SK-N-SH (cell line): ENCODE data around the gene SLC13A3.

Experiments
- EP300 ChIP-seq, 2 experiments: IDR thresholded peaks; 2 replicates each; pipeline versions ENCODE4 v1.4.0 to v1.6.1; 2012; ENCODE audit warnings: borderline replicate concordance in 1 of 2, low read depth in 1 of 2, low read length in 1 of 2
- RFX5 ChIP-seq: IDR thresholded peaks from 2 replicates; pipeline ENCODE4 v1.6.1; 2012; ENCODE audit warnings: mild to moderate bottlenecking, improper control_type of control experiment, low read length
- RXRA ChIP-seq: IDR thresholded peaks from 2 replicates; pipeline ENCODE4 v1.4.0; 2012; ENCODE audit warnings: low read depth, mild to moderate bottlenecking, borderline replicate concordance
- YY1 ChIP-seq: IDR thresholded peaks from 2 replicates; pipeline ENCODE4 v1.4.0; 2012; ENCODE audit warnings: low read depth, mild to moderate bottlenecking
- TF ChIP-seq, protein P1 (sequence below): fragments of 200-600 bp; sonication (generic); IDR thresholded peaks from 2 replicates; pipeline ENCODE4 v1.6.1; 2017; ENCODE audit warnings: antibody characterized with exemption, mild to moderate bottlenecking, moderate library complexity

DNA sequence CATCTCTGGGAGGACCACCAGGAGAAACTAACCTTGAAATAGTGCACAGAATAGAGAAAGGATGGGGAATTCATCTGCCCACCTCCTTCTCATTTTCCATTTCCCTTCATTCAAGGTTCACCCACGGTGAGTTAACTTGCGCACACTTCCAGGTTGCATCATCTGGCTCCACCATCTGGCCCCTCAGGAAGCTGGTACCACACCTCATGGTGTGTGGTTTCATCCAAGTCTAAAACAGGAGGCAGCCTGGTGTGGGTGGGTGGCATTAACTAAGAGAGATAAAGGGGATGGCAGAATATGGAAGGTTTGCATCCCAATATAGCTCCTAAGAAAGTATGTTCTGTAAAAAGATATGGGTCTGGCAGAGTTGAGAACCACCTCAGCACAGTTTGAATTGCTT, 141.7 kb downstream of the SLC13A3 start:
- TF ChIP-seq, protein P1, sequence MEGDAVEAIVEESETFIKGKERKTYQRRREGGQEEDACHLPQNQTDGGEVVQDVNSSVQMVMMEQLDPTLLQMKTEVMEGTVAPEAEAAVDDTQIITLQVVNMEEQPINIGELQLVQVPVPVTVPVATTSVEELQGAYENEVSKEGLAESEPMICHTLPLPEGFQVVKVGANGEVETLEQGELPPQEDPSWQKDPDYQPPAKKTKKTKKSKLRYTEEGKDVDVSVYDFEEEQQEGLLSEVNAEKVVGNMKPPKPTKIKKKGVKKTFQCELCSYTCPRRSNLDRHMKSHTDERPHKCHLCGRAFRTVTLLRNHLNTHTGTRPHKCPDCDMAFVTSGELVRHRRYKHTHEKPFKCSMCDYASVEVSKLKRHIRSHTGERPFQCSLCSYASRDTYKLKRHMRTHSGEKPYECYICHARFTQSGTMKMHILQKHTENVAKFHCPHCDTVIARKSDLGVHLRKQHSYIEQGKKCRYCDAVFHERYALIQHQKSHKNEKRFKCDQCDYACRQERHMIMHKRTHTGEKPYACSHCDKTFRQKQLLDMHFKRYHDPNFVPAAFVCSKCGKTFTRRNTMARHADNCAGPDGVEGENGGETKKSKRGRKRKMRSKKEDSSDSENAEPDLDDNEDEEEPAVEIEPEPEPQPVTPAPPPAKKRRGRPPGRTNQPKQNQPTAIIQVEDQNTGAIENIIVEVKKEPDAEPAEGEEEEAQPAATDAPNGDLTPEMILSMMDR = no peak
- TF ChIP-seq RXRA = no peak
- no peak for TF ChIP-seq RFX5
- TF ChIP-seq YY1 = no peak
- no peak for TF ChIP-seq EP300 (IDR thresholded peaks at IDR 0.05; ENCODE audit: borderline replicate concordance in 1 of 2, low read depth in 1 of 2, low read length in 1 of 2)
